Upper lobe of left lung (tissue), 6 donors: Measurements from ENCODE around the gene GNAT3. TPM values are rescaled to one million over a fixed set of nuclear protein-coding genes. Genes with fewer than 3 reads are reported as not detected.

ENCODE experiments used
- ATAC-seq, 2 donors: fragments of 200-7000 bp; cut with Tn5 transposase; one replicate each; pipeline ENCODE4 v1.9.1; 2022; ENCODE audit warnings: mild to moderate bottlenecking in 2 of 2, moderate library complexity in 2 of 2; ENCODE audit not compliant: low FRiP score in 2 of 2
- DNase-seq, 2 donors: peaks; one replicate each; pipeline ENCODE4 v3.0.0-alpha.2; 2019 to 2020
- H3K27ac ChIP-seq, 4 donors: fragments of 200-600 bp; sonication (generic); one replicate each; pipeline ENCODE4 v1.5.1; 2016 to 2019
- H3K27me3 ChIP-seq, 4 donors: fragments of 200-600 bp; sonication (generic); one replicate each; pipeline ENCODE4 v1.5.1; 2017 to 2019
- H3K36me3 ChIP-seq, 4 donors: fragments of 200-600 bp; sonication (generic); one replicate each; pipeline ENCODE4 v1.5.1; 2016 to 2019
- H3K4me1 ChIP-seq, 4 donors: fragments of 200-600 bp; sonication (generic); one replicate each; pipeline ENCODE4 v1.5.1; 2018 to 2019
- H3K4me3 ChIP-seq, 4 donors: fragments of 200-600 bp; sonication (generic); one replicate each; pipeline ENCODE4 v1.5.1; 2017 to 2019; ENCODE audit warnings: mild to moderate bottlenecking in 2 of 4, moderate library complexity in 1 of 4
- H3K9me3 ChIP-seq, 4 donors: fragments of 200-600 bp; sonication (generic); one replicate each; pipeline ENCODE4 v1.5.1; 2018 to 2019
- EP300 ChIP-seq, 4 donors: sonication (generic); formaldehyde crosslinking; IDR thresholded peaks; one replicate each; pipeline ENCODE4 v1.5.1; 2017; ENCODE audit warnings: antibody characterized with exemption in 4 of 4, control low read depth in 2 of 4
- POLR2A ChIP-seq, 4 donors: fragments of 450-650 bp; IDR thresholded peaks; one replicate each; pipeline ENCODE4 v1.5.1; 2016 to 2017; ENCODE audit warnings: antibody characterized with exemption in 4 of 4, mild to moderate bottlenecking in 2 of 4
- POLR2AphosphoS5 ChIP-seq, 2 donors: sonication (generic); formaldehyde crosslinking; IDR thresholded peaks; one replicate each; pipeline ENCODE4 v1.5.1; 2017; ENCODE audit warnings: antibody characterized with exemption in 2 of 2
- WGBS, 2 donors: methylation state at CpG; one replicate each; pipeline ENCODE4 v1.1.5; 2017 to 2018; 5-methylcytosine and 5-hydroxymethylcytosine counted together
- total RNA-seq, 6 donors: library from RNA; depleted of rRNA in 4 of 6; stranded (reverse); fragments of >200 nt in 4 of 6; gene quantifications; one replicate each; pipeline versions ENCODE4 v1.1.0 to v1.2.1, GENCODE V29; 2016 to 2021
- TF ChIP-seq, protein P1 (sequence below), 6 experiments: fragments of 450-650 bp in 4 of 6; fragments of 200-600 bp in 2 of 6; sonication (generic) in 2 of 6; IDR thresholded peaks; one replicate each; pipeline ENCODE4 v1.5.1; 2016 to 2019; ENCODE audit warnings: antibody characterized with exemption in 6 of 6
- donor health status: DM: no; HTN: no; CAD: no; lungs with moderate emphysema.
- donor health status: DM: no; HTN: yes; CAD: no; lungs with severe emphysema.

Gene GNAT3
- total RNA-seq, 6 donors from 2014 or later: not detected

DNA sequence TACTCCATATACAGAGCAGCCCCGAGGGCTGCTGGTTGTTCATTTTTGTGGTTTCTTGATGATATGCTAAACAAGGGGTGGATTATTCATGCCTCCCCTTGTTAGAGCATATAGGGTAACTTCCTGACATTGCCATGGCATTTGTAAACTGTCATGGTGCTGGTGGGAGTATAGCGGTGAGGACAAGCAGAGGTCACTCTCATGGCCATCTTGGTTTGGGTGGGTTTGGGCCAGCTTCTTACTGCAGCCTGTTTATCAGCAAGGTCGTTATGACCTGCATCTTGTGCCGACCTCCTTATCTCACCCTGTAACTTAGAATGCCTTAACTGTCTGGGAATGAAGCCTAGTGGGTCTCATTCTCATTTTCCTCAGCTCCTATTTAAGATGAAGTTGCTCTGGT, 31.3 kb downstream of the GNAT3 start:
- Histone ChIP-seq H3K36me3 (no peaks in the 10 kb centered on the region), H3K4me3 (no peak overlapping the region), H3K27ac (no peak overlapping the region), H3K27me3 (no peaks in the 10 kb centered on the region), H3K4me1 (no peaks in the 10 kb centered on the region), H3K9me3 (no peaks in the 10 kb centered on the region)
- TF ChIP-seq EP300 (IDR thresholded peaks at IDR 0.05) (no peak), POLR2AphosphoS5 (IDR thresholded peaks at IDR 0.05) (no peak), POLR2A (IDR thresholded peaks at IDR 0.05) (no peak)
- TF ChIP-seq, protein P1, sequence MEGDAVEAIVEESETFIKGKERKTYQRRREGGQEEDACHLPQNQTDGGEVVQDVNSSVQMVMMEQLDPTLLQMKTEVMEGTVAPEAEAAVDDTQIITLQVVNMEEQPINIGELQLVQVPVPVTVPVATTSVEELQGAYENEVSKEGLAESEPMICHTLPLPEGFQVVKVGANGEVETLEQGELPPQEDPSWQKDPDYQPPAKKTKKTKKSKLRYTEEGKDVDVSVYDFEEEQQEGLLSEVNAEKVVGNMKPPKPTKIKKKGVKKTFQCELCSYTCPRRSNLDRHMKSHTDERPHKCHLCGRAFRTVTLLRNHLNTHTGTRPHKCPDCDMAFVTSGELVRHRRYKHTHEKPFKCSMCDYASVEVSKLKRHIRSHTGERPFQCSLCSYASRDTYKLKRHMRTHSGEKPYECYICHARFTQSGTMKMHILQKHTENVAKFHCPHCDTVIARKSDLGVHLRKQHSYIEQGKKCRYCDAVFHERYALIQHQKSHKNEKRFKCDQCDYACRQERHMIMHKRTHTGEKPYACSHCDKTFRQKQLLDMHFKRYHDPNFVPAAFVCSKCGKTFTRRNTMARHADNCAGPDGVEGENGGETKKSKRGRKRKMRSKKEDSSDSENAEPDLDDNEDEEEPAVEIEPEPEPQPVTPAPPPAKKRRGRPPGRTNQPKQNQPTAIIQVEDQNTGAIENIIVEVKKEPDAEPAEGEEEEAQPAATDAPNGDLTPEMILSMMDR (IDR thresholded peaks at IDR 0.05): no peak
- DNase-seq (no peak), ATAC-seq (no peak)
- 88 to 90% methylated on average over 4 of the region's 4 CpGs for WGBS, 2 donors

DNA sequence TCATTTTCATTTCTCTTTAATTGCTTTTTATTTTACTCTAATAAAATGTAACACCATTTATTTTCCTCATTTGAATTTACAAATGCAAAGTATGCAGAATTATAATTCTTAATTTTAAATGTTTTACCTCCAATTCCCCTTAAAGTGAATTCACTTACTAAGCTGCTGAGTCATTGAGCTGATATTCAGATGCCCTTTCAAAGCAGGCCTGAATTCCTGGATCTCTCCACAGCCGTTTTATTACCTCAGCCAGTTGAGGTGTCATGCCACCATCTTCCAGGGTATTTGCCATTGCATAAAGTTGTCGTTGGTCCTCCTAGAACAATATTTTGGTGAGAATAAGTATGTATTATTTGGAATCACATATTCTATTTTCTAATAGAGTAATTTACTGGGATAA, 33.2 kb downstream of the GNAT3 start:
- H3K36me3 ChIP-seq: no peaks in the 10 kb centered on the region
- ATAC-seq (no peak), DNase-seq (no peak)
- no peak overlapping the region for H3K27ac ChIP-seq
- H3K4me1 ChIP-seq: no peaks in the 10 kb centered on the region
- 77 to 90% methylated on average over 2 of the region's 2 CpGs for WGBS, 2 donors
- TF ChIP-seq POLR2A (IDR thresholded peaks at IDR 0.05) (no peak), POLR2AphosphoS5 (IDR thresholded peaks at IDR 0.05) (no peak)
- TF ChIP-seq, protein P1 (IDR thresholded peaks at IDR 0.05): no peak
- no peak overlapping the region for H3K4me3 ChIP-seq
- no peaks in the 10 kb centered on the region for H3K9me3 ChIP-seq
- H3K27me3 ChIP-seq: no peaks in the 10 kb centered on the region

DNA sequence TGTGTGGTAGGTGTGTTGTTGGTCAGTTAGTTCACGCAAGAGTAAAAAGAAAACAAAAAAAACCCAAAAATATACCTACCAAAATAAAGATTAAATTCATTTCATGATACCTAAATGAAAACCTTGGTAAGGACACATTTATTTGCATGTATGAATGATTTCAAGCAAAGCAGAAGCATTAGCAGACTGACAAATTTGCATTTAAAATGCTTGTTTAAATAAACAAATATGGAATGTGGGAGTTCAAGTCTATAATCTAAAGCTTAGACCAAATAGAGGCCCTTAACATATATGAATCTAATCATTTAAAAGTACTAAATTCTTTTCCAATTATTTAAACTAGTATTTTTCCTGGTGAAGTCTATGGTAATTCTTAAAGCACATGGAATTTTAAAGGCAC, 35.8 kb downstream of the GNAT3 start:
- no peaks in the 10 kb centered on the region for H3K4me1 ChIP-seq
- H3K36me3 ChIP-seq: no peaks in the 10 kb centered on the region
- no peaks in the 10 kb centered on the region for H3K27me3 ChIP-seq
- TF ChIP-seq POLR2A (IDR thresholded peaks at IDR 0.05) (no peak), EP300 (IDR thresholded peaks at IDR 0.05) (no peak), POLR2AphosphoS5 (IDR thresholded peaks at IDR 0.05) (no peak)
- TF ChIP-seq, protein P1 (IDR thresholded peaks at IDR 0.05): no peak
- H3K4me3 ChIP-seq: no peak overlapping the region
- DNase-seq (no peak), ATAC-seq (no peak)
- H3K9me3 ChIP-seq: no peaks in the 10 kb centered on the region
- H3K27ac ChIP-seq: no peak overlapping the region
- 94 to 97% methylated on average over 1 of the region's 1 CpG for WGBS, 2 donors

DNA sequence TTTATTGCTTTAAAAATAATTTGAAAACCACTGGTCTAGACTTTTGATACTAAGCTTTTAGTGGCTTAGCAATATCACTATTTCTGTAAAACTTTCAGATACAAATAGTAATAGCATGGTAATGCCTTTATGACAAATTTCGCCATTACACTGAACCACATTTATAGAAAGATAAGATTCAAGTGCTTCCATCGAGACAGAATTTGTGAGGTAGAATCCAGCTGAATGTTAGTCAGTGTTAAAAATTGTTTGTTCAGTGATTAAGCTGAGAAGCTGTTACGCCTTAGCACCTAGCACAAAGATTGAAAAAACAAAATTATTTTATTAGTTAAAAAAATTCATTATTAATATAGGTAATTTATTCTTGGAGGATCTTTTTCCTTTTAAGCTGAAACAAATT, 36.5 kb downstream of the GNAT3 start:
- 77 to 85% methylated on average over 3 of the region's 3 CpGs for WGBS, 2 donors
- ATAC-seq: no peak

DNA sequence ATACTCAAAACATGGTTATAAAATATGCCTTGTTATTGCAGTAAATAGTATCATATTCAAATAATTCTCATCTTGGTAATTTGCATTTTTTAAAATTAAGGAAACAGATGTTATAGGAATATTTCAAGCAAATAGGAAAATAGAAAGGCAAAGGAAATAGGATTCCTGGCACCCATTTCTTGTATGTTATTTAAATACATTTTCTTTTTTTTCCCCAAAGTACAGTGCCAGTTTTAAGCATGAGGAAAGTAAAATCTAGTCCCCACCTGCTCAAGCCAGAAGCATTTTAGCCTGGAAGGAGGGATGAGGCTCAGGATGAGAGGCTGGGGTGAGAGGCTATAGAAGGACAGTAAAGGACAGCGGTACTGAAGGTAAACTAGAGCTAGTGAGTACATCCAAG, 38.1 kb downstream of the GNAT3 start:
- DNase-seq (no peak), ATAC-seq (no peak)
- Histone ChIP-seq H3K27me3 (no peaks in the 10 kb centered on the region), H3K4me3 (no peak overlapping the region), H3K4me1 (no peaks in the 10 kb centered on the region), H3K9me3 (no peaks in the 10 kb centered on the region), H3K27ac (no peak overlapping the region), H3K36me3 (no peaks in the 10 kb centered on the region)
- 96 to 100% methylated on average over 1 of the region's 1 CpG for WGBS, 2 donors
- TF ChIP-seq, protein P1 (IDR thresholded peaks at IDR 0.05): no peak
- no peak for TF ChIP-seq POLR2A (IDR thresholded peaks at IDR 0.05)
- no peak for TF ChIP-seq EP300 (IDR thresholded peaks at IDR 0.05)
- TF ChIP-seq POLR2AphosphoS5 (IDR thresholded peaks at IDR 0.05): no peak

More for the DNA sequence above, 36.5 kb downstream of the GNAT3 start:
- no peaks in the 10 kb centered on the region for H3K9me3 ChIP-seq
- no peak for DNase-seq
- H3K27me3 ChIP-seq: no peaks in the 10 kb centered on the region
- H3K36me3 ChIP-seq: no peaks in the 10 kb centered on the region
- H3K4me3 ChIP-seq: no peak overlapping the region
- no peak overlapping the region for H3K27ac ChIP-seq
- no peaks in the 10 kb centered on the region for H3K4me1 ChIP-seq
- TF ChIP-seq POLR2AphosphoS5 (IDR thresholded peaks at IDR 0.05) (no peak), POLR2A (IDR thresholded peaks at IDR 0.05) (no peak), EP300 (IDR thresholded peaks at IDR 0.05) (no peak)
- TF ChIP-seq, protein P1 (IDR thresholded peaks at IDR 0.05): no peak
